HG03378 (cell line): Measurements from ENCODE around the gene CDK10.
"Not testable (repeated sequence)": the region's sequence is repeated elsewhere in the genome, so short reads cannot be mapped to it uniquely, and the experiment has no call there.

ENCODE experiments used
- ATAC-seq: cut with Tn5 transposase; IDR thresholded peaks from one replicate; pipeline ENCODE4 v1.9.1; 2021; ENCODE audit warnings: mild to moderate bottlenecking, moderate library complexity; ENCODE audit not compliant: unreplicated experiment

CDK10 gene, protein sequence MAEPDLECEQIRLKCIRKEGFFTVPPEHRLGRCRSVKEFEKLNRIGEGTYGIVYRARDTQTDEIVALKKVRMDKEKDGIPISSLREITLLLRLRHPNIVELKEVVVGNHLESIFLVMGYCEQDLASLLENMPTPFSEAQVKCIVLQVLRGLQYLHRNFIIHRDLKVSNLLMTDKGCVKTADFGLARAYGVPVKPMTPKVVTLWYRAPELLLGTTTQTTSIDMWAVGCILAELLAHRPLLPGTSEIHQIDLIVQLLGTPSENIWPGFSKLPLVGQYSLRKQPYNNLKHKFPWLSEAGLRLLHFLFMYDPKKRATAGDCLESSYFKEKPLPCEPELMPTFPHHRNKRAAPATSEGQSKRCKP

DNA sequence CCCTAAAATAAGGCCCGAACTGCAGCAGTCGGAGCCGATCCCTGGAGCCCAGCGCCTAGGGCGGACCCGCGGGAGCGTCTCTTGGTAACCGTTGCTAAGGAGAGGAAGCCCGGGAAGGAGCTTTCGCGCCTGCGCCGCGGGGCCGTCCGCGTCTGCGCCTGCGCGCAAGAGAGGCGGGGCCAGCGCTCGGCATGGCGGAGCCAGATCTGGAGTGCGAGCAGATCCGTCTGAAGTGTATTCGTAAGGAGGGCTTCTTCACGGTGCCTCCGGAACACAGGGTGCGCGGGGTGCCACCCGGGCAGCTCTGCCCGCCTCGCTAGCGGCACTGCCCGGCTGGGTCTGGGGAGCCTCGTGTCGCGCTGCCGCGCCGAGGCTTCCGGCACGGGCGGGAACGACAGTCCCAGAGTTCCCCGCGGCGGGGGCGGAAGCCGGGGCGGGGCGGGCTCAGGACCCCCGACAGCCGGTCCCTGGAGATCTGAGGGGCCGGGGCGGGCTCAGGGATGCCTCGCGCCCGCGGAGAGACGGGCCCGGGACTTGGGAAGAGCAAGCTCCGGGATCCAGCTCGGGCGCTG lies at the start of gene CDK10:
TSS of gene CDK10 (plus strand) at position 170 of the 572 bp plus-strand sequence. CDS start at position 192, 22 bp downstream.
- ATAC-seq: peak; percentile 72

DNA sequence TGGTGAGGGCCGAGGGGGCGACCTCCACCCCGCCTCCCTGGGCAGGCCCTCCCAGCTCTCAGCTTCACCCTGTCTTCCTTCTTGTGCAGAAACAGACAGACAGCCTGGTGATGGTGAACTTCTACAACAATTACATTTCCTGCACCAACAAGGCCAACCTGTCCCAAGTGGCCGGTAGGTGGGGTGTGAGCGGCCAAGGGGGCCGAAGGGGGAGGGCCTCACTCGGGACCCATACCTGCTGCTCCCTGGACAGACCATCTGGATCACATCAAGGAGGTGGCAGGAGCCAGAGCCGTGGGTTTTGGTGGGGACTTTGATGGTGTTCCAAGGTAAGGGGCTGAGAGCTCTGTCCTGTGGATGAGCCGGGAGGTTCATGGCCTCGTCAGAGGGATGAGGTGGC lies 49.1 kb upstream of the CDK10 start:
- ATAC-seq: no peak

DNA sequence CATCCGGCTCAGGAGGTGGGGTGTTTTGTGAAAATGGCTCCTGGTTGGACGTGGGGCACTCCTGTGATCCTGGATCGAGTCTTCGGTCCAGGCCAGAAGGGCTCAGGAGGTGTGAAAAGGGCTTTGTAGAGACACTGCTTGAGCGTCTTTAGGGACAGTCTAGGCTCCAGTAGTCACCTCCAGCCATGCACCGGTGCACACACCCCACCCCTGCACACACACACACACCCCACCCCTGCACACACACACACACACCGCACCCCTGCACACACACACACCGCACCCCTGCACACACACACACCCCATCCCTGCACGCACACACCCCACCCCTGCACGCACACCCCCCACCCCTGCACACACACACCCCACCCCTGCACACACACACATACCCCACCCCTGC lies 48.0 kb upstream of the CDK10 start:
- no peak for ATAC-seq

DNA sequence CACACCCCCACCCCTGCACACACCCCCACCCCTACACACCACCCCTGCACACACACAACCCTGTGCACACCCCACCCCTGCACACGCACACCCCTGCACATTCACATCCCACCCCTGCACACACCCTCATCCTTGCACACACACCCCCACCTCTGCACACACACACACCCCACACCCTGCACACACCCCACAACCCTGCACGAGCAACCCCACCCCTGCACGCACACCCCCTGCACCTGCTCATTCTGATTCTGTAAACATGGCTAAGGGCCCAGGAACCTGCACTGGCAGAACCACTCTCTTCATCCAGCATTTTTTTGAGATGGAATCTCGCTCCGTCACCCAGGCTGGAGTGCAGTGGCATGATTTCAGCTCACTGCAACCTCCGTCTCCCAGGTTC lies 47.1 kb upstream of the CDK10 start:
- no peak for ATAC-seq

DNA sequence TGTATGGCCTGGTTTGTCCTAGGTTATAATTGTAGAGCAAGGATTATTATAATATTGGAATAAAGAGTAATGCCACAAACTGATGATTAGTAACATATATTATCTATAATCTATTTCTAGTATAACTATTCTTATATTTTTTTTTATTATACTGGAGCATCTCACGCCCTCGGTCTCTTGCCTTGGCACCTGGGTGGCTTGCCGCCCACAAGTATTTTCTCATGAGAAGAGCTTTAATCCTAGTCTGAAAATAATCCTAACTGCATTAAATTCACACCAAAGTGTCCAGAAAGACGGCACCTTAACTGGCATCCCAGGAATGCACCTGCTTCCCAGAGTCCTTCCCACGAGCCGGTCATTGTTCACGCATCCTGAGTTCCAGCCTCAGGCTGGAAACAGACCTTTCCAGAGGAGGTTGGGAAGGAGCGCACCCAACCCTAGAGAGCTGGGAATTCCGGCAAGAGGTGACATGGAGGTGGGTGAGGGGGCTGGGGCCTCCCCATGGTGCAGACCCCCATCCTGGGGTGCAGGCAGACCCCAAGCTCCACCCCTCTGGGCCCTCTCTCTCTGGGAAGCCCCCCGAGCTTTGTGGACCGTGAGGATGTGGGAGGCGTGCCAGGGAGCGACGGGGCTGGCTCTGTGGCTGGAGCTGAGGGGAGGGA lies 44.9 kb upstream of the CDK10 start:
- no peak for ATAC-seq

DNA sequence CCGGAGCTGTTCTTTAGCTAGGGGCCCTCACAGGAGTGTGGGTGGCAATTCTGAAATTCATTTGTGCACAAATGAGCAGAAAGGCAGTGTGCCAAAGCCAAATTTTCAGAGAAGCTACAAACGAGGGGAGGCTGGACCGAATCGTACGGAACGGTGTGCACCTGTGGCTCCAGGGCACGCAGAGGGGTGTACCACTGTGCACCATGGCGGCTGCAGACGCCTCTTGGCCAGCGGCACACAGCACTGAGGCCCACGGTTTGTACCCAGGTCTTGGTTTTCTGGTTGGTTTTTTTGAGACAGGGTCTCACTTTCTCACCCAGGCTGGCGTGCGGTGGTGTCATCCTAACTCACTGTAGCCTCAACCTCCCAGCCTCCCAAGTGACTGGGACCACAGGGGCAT lies 43.9 kb upstream of the CDK10 start:
- no peak for ATAC-seq

DNA sequence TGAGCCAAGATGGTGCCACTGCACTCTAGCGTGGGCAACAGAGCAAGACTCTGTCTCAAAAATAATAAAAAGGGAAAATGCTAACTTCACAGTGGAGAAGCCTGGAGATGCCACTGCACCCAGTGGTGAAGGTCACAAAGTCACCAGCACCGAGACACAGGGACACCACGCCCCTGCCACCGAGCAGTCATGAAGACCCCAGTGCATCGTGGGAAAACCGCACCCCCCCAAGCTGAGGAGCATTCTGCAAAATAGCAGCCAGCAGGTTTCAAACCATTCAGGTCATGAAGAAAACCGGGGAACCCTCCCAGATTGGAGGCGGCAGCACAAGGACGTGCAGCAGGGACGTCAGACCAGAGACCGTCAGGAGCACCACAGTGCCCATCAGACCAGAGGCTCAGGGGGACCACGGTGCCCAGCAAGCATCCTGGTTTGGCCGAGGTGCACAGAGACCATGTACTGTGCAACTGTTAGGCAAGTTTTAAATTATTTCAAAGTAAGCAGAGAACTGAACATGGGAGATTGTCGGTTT lies 42.7 kb upstream of the CDK10 start:
- ATAC-seq: no peak

DNA sequence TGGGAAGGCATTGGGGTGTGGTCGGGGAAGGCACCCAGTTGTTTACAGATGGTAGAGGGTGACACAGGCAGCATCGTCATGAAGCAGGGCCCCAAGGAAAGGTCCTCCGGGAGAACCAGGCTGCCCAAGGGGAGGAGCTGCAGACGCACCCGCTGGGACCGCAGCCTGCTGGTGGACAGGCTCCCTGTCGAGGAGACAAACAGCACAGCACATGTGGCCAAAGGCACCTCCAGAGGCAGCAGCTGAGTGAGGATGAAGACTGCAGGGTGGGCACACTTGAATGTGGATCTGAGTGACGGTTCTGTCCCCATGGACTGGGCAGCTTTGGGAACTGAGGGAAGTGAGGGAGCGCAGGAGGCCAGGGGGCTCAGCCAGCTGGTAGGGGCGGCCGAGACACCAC lies 41.4 kb upstream of the CDK10 start:
- no peak for ATAC-seq

DNA sequence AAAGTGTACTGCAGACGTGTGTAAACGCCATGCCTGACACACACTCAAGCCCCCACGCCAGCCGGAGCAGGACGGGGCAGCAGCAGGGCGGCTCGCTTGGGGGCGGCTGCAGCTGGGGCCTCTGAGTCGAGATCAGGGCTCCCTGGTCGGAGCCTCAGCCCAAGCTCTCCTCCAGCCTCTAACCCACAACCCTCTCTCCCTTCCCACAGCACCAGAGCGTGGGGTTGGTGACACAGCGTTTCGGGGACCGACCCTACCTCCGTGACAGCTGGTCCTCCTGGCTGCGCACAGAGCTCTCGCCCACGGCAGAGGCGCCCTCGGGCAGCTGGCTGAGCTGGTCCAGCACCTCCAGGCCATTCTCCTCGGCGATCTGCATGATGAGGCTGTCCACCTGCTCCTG lies 40.2 kb upstream of the CDK10 start:
- ATAC-seq: no peak

DNA sequence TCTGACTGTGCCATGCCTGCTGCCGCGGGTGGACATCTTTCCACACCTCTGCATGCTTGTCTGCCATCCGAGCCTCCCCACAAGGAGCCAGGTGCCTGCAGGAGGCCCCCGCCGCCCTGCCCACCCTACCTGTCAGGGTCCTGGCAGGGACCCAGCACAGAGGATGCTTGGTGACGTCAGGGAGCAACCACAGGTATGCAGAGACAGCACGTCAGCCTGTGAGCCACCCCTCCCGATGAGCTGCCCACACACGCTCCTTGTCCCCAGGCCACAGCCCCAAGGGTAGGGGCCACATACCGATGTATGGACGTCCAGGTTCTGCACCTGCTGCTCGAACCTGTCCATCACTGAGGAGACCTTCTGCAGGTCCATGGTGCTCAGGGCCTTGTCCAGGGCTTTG lies 39.6 kb upstream of the CDK10 start:
- no peak for ATAC-seq

DNA sequence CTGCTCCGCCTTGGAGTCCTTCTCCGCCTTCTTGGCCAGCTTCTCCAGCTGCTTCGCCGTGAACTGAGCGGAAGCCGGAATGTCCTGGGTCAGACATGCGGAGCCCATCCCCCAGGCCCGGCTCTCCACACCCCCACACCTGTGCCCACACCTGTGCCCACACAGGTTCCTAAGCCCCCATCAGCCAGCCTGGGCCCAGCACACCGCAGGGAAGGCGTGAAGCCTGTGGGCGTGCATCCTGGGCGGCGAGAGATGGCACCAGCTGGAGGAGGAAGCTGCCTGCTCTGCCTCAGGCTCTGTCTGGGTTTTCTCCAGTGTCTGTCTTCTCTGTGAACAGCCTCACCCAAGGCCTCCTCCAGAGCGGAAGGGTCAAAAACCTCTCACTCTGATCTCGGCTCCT lies 34.9 kb upstream of the CDK10 start:
- ATAC-seq: no peak

DNA sequence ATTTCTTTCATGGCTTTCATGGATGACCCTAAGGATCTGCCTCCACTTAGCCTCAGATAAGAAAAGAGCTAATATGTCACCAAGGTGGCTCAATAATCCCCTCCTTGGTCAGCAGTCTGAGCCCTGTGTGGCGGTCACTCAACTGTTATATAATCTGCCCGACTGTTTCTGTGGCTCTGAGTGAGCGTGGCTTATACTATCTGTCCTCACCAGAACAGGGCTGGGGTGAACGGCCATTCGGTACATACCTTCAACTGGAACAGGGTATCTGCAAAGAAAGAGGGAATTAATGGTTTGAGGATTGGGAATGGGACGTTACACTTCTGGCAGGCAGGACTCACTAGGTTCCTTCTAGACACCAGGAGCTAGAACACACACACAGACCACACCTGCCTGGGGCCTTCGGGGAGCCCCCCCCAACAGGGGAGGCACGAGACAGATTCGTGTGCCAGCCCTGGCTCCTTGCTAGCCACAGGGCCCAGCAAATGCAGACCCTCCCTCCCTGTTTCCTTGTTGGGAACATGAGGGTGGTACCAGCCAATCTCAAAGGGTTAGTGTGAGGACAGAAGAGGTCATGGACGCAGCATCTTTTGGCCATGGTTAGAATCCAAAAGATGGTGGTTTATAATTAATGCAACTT lies 32.7 kb upstream of the CDK10 start:
- no peak for ATAC-seq

DNA sequence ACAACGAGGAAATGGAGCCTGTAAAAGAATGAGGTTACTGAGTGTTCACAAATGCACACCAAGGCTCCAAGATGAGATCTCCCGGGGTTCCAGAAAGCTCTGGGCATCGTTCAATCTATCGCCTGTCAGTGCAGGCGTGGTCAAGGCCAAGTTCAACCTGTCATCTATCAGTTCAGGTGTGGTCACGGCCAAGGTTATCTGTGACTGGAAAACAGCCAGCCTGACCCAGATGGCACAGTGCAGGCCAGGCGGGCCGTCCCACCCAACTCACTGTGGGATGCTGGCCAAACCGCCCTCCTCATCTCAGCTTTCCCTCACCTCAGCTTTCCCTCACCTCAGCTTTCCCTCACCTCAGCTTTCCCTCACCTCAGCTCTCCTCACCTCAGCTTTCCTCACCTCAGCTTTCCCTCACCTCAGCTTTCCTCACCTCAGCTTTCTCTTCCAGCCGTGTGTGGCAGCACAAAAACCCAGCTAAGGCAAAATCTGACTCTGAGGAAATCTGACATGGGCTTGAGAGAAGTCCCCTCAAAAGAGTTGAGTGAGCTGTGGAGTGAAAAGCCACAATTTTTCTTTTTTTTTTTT lies 31.3 kb upstream of the CDK10 start:
- ATAC-seq: no peak

DNA sequence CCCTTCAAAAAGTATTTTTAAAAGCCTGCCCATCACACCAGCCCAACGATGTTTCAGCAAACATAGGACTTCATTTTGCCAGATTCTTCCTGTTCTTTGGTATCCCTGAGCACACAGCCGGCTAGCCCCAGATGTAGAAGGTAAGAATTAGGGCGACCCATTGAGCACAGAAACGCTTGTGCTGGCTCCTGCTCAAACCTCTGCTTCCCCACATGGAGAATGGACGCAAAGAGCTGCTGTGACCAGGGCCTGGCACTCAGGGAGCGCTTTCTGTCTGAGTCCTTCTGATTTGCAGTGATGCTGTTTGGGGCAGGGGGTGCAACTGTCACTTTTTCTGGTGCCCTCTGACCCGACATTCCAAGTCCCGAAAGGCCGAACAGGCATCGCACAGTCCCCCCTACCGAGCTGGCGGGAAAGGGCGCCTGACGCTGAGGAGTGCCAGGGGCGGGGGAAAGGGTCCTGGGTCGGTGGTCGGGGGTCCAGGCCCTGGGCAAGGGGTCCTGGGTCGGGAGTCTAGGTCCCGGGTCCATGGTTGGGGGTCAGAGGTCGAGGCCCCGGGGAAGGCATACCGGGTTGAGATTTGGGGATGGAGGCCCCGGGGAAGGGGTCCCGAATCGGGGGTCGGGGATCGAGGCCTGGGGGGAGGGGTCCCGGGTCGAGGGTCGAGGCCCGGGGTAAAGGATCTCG lies 29.9 kb upstream of the CDK10 start:
- no peak for ATAC-seq

DNA sequence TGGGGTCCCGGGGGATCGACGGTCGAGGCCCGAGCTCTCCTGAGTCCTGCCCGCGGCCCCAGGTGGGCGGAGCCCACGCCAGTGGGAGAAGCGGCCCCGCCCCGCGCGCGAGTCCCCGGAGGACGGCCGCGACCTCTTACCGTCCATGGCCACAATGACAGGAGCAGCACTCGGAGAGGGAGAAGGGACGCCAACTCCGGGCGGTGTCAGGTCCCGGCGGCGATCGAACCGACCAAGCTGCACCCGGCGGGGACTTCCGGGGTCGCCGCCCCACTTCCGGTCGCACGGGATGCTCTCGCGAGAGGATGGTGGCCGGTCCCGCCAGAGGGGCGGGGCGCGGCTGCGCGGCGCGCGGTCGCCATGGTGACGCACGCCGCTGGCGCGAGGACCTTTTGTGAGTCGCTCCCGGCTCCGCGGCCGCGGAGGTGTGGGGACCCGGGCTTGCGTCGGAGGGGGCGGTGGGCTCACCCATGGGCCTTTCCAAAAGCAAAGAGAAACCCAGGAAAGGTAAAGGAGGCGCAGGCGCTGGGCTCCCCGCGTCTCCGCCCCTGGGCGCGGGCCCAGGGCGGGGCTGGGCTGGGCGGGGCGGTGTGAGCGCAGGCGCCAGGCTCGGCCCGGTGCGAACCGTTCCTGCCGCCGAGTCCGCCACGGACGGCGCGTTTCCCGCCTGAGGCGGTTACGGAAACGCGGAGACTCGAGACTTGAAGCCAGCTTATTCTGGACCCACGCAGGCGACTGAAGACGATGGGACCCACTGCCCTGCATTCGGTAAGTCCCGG lies 28.9 kb upstream of the CDK10 start, which contains the start of the genes CHMP1A and SPATA33:
TSS of gene CHMP1A (minus strand) at position 267 of the 779 bp plus-strand sequence. CDS start at position 147, 120 bp downstream.
TSS of gene SPATA33 (plus strand) at position 395 of the 779 bp plus-strand sequence. CDS start at position 471, 76 bp downstream.
- peak; percentile 71 for ATAC-seq

DNA sequence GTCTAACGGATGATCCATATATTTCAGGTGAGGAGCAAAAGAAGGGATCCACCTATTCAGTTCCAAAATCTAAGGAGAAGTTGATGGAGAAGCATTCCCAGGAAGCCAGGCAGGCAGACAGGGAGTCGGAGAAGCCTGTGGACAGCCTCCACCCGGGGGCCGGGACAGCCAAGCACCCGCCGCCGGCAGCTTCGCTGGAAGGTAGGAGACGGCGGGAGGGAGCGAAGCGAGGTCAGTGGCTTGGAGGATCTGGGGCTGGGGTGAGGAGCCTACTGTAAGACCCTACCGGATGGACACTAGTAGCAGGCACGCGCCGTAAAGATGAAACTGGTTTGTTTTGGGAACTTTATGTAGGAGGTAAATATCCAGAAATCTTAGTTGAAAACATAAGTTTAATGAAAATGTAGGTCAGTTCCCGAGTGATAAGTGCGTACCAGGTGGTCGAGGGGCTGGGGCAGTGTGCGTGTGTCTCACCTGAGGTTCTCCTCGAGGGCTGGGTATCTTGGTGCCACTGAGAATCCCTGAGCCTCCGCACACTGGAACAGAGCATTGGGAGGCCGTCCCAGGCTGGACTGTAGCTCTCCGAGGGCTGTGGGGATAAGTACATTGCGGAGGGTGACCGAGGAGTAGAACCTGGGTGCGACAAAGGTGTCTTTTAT lies 28.1 kb upstream of the CDK10 start:
- no peak for ATAC-seq

DNA sequence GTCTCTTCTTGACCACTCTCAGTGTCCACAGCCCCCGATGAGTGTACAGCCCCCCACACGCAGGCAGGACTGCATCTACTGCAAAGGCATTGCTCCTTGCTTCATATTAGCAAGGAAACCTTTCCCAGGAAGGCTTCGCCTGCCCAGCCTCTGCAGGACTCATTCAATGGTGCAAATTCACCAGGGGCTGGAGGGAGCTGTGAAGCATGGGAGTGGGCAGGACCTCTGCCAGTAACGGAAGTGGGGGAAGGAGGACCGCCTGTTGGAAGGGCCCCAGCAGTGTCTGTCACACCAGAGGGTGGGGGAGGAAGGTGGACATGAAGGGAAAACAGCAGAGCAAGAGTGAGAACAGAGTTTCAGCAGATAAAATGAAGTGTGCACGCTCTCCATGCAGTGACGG lies 26.3 kb upstream of the CDK10 start:
- no peak for ATAC-seq

DNA sequence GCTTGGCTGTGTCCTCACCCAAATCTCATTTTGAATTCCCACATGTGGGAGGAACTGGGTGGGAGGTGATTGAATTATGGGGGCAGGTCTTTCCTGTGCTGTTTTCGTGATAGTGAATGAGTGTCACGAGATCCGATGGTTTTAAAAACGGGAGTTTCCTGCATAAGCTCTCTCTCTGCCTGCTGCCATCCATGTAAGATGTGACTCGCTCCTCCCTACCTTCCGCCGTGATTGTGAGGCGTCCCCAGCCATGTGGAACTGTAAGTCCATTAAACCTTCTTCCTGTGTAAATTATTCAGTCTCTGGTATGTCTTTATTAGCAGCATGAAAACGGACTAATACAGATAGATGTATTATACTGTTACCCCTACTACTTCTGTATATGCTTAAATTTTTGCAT lies 25.3 kb upstream of the CDK10 start:
- no peak for ATAC-seq

DNA sequence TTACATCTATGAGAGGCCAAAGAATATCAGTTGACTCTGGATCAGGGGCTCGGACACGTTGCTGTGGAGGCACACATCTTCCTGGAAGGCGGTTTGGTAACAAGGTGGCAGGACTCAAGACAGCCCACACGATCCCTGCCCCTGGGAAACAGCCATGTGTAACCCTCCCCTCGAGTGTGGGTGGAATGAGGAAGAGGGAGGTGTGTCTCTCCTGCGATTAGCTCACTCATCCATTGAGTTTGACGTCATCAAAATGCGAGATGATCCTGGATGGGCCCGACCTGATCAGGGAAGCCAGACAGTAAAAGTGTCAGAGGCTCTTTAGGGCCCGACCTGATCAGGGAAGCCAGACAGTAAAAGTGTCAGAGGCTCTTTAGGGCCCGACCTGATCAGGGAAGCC lies 22.3 kb upstream of the CDK10 start:
- not testable (repeated sequence) for ATAC-seq
